Activated CD4-positive, alpha-beta T cell treated with anti-CD3 and anti-CD28 coated beads for 48 hours (primary cell): ENCODE results near the gene ACOT7.
"Not testable (repeated sequence)": the region's sequence is repeated elsewhere in the genome, so short reads cannot be mapped to it uniquely, and the experiment has no call there.

Source experiments
- DNase-seq: peaks from one replicate; pipeline ENCODE4 v3.0.0-alpha.2; 2020

Gene ACOT7

GRCh38 chr1:6423321-6423999 is 29.9 kb upstream of the ACOT7 start:
- DNase-seq, result peak; percentile 81

GRCh38 chr1:6421266-6421665 is 27.7 kb upstream of the ACOT7 start:
- DNase-seq, result no peak

- no peak for DNase-seq
These were observed 27.0 kb upstream of the ACOT7 start for GRCh38 chr1:6420454-6421042.

GRCh38 chr1:6419804-6420453 is 26.4 kb upstream of the ACOT7 start, which contains the start of gene HES2:
Gene HES2 (minus strand): TSS chr1:6419919. CDS start chr1:6419820, 99 bp downstream.
- no peak for DNase-seq

- DNase-seq, result no peak
These were observed 25.8 kb upstream of the ACOT7 start for GRCh38 chr1:6419397-6419803.

- no peak for DNase-seq
These were observed 25.3 kb upstream of the ACOT7 start for GRCh38 chr1:6418668-6419396.

- no peak for DNase-seq
These were observed 24.5 kb upstream of the ACOT7 start for GRCh38 chr1:6417961-6418667.

- DNase-seq, result no peak
These were observed 23.3 kb upstream of the ACOT7 start for GRCh38 chr1:6416906-6417305.

- no peak for DNase-seq
These were observed 22.7 kb upstream of the ACOT7 start for GRCh38 chr1:6416295-6416656.

- DNase-seq, result no peak
These were observed 21.5 kb upstream of the ACOT7 start for GRCh38 chr1:6414881-6415626.

- DNase-seq, result peak; percentile 69
These were observed 20.9 kb upstream of the ACOT7 start for GRCh38 chr1:6414443-6414844.

GRCh38 chr1:6412896-6413295 is 19.3 kb upstream of the ACOT7 start:
- DNase-seq, result no peak

- DNase-seq, result no peak
These were observed 16.8 kb upstream of the ACOT7 start for GRCh38 chr1:6410248-6410893.

- no peak for DNase-seq
These were observed 16.2 kb upstream of the ACOT7 start for GRCh38 chr1:6409733-6410132.

GRCh38 chr1:6409053-6409452 is 15.5 kb upstream of the ACOT7 start:
- DNase-seq, result no peak

- DNase-seq, result no peak
These were observed 14.5 kb upstream of the ACOT7 start for GRCh38 chr1:6408023-6408422.

GRCh38 chr1:6401673-6402072 is 8.1 kb upstream of the ACOT7 start:
- DNase-seq, result no peak

- no peak for DNase-seq
These were observed 5.7 kb upstream of the ACOT7 start for GRCh38 chr1:6399294-6399693.

- DNase-seq, result no peak
These were observed 4.4 kb upstream of the ACOT7 start for GRCh38 chr1:6397844-6398441.

GRCh38 chr1:6396998-6397397 is 3.4 kb upstream of the ACOT7 start:
- no peak for DNase-seq

GRCh38 chr1:6395781-6396244 is 2.2 kb upstream of the ACOT7 start:
- DNase-seq, result not testable (repeated sequence)
